Thoracic aorta (tissue), 2 donors: ENCODE results near the gene COPS7B. TPM values are rescaled to one million over a fixed set of nuclear protein-coding genes. Genes with fewer than 3 reads are reported as not detected.
A peak's percentile ranks its signal among the peaks of the same experiment; 100 is the strongest.

ENCODE experiments used
- ATAC-seq: fragments of 150-250 bp; one replicate; pipeline ENCODE4 v1.8.0; 2017; ENCODE audit warnings: low read depth; ENCODE audit not compliant: insufficient number of reproducible peaks, low FRiP score
- DNase-seq: peaks from one replicate; pipeline ENCODE4 v3.0.0-alpha.2; 2020; ENCODE audit warnings: low spot score
- H3K27ac ChIP-seq, 2 donors: fragments of 200-600 bp; sonication (generic); 1 replicate in 1 of 2; 2 replicates in 1 of 2; pipeline ENCODE4 v1.5.1; 2016; ENCODE audit warnings: mild to moderate bottlenecking in 2 of 2, moderate library complexity in 2 of 2
- H3K27me3 ChIP-seq: fragments of 200-600 bp; sonication (generic); replicated peaks from 2 replicates; pipeline ENCODE4 v1.6.0; 2016; ENCODE audit warnings: mild to moderate bottlenecking; ENCODE audit not compliant: insufficient read depth
- H3K36me3 ChIP-seq: fragments of 200-600 bp; sonication (generic); one replicate; pipeline ENCODE4 v1.5.1; 2016
- H3K4me1 ChIP-seq, 2 donors: fragments of 200-600 bp; sonication (generic); 1 replicate in 1 of 2; 2 replicates in 1 of 2; pipeline versions ENCODE4 v1.5.1 to v1.6.0; 2016; ENCODE audit warnings: low read depth in 2 of 2, mild to moderate bottlenecking in 1 of 2; ENCODE audit not compliant: control insufficient read depth in 1 of 2
- H3K4me3 ChIP-seq: fragments of 200-600 bp; sonication (generic); 2 replicates; pipeline ENCODE4 v1.5.1; 2016; ENCODE audit warnings: mild to moderate bottlenecking
- H3K9me3 ChIP-seq: fragments of 200-600 bp; sonication (generic); 2 replicates; pipeline ENCODE4 v1.5.1; 2016
- total RNA-seq, 2 donors: library from RNA; depleted of rRNA; stranded (reverse); fragments of >200 nt; gene quantifications; one replicate each; pipeline versions ENCODE4 v1.1.0 to v1.2.3, GENCODE V29; 2016
- TF ChIP-seq, protein P1 (sequence below): fragments of 200-600 bp; sonication (generic); IDR thresholded peaks from one replicate; pipeline ENCODE4 v1.5.1; 2019; ENCODE audit warnings: antibody characterized with exemption

The COPS7B gene
- total RNA-seq, 2 donors from 2014 or later = 25.5 to 25.7 TPM

DNA sequence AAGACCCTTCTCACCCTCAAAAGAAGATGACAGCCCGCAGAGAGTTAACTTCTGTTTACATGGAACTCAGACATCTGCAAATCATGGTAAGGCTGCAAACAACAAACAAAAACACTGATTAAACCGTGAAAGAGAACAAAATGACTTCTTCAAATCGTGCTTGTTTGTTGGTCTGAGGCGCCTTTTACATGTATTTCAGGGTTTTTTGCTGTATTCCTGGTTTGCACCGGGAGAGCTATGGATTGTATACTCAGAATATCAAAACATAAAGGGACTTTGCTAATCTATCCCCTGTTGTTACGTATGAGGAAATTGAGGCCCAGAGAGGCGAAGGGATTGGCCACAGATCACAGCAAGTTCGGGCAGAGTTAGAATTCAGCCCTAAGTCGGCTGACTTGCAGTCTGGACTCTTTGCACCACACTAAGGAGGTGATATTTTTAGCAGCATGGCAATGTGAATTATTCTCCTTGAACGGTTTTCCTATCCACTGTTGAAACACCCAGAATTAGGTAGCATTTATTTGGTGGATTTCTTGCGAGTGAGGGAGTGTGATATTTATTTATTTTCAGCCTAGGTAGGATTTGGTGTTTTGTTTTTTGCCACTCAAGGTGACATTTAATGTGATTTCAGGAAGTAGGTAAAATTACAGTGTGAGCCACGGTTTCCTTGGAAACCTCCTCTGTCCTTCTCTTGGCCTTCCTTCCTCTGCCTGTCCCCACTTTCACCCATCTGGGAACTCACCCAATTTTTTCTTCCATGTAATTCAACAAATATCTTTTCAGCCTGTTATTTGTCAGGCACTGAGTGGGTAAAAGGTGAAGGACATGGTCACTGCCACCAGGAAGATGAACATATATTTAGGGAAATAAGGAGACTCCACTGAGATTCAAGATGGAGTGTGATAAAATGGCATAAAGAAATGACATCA lies 4.2 kb upstream of the COPS7B start:
- Histone ChIP-seq H3K27ac (peak overlapping the region; percentile 52 to 84), H3K36me3 (no peaks in the 10 kb centered on the region), H3K9me3 (no peaks in the 10 kb centered on the region), H3K27me3 (no peaks in the 10 kb centered on the region), H3K4me1 (peaks cover 23 to 47% of the 10 kb centered on the region in 2 donors), H3K4me3 (peak overlapping the region; percentile 82)
- DNase-seq = no peak
- TF ChIP-seq, protein P1, sequence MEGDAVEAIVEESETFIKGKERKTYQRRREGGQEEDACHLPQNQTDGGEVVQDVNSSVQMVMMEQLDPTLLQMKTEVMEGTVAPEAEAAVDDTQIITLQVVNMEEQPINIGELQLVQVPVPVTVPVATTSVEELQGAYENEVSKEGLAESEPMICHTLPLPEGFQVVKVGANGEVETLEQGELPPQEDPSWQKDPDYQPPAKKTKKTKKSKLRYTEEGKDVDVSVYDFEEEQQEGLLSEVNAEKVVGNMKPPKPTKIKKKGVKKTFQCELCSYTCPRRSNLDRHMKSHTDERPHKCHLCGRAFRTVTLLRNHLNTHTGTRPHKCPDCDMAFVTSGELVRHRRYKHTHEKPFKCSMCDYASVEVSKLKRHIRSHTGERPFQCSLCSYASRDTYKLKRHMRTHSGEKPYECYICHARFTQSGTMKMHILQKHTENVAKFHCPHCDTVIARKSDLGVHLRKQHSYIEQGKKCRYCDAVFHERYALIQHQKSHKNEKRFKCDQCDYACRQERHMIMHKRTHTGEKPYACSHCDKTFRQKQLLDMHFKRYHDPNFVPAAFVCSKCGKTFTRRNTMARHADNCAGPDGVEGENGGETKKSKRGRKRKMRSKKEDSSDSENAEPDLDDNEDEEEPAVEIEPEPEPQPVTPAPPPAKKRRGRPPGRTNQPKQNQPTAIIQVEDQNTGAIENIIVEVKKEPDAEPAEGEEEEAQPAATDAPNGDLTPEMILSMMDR = no peak
- no peak for ATAC-seq

DNA sequence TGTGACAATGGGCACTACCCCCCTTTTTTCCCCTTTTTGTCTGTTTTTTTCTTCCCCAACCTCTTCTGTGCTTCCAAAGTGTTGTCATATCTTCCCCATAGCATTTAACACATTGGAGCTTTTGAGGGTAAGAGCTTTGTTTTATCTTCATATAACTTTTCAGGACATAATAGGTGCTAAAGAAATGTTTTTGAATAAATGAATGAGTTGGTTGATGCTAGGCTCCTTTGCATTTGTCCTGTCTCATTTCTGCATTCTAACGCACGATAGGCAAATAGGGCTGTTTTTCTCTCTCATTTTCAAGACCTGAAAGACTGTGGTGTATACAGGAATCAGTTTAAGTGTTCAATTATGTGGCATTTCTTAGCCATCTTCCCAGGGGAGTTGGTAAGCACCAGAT lies 832 bp upstream of the COPS7B start:
- Histone ChIP-seq H3K27me3 (no peaks in the 10 kb centered on the region), H3K9me3 (no peaks in the 10 kb centered on the region), H3K4me1 (peaks cover 22 to 48% of the 10 kb centered on the region in 2 donors), H3K27ac (no peak overlapping the region), H3K36me3 (no peaks in the 10 kb centered on the region), H3K4me3 (no peak overlapping the region)
- ATAC-seq (no peak), DNase-seq (no peak)
- TF ChIP-seq, protein P1 = no peak

DNA sequence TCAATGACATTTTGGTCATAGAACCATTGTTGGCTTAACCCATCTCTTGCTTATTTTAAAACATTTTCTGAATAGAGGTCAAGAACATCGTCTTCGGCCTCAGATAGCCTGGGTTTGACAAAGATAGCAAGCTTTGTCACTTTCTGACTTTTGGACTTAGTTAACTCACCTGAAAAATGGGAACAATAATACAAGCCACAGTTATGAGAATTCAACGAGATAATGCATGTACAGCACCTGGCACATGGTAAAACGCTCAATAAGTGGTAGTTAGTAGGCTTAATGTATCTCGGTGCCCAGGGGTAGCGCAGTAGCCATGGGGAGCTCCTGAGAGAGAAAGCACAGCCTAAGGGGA lies 446 bp upstream of the COPS7B start:
- no peaks in the 10 kb centered on the region for H3K36me3 ChIP-seq
- DNase-seq (no peak), ATAC-seq (no peak)
- H3K4me1 ChIP-seq = peaks cover 21 to 46% of the 10 kb centered on the region in 2 donors
- H3K27me3 ChIP-seq = no peaks in the 10 kb centered on the region
- no peaks in the 10 kb centered on the region for H3K9me3 ChIP-seq
- peak overlapping the region; percentile 89 for H3K4me3 ChIP-seq
- TF ChIP-seq, protein P1 = no peak
- H3K27ac ChIP-seq = peak overlapping the region in 1 of 2 donors; percentile 43

DNA sequence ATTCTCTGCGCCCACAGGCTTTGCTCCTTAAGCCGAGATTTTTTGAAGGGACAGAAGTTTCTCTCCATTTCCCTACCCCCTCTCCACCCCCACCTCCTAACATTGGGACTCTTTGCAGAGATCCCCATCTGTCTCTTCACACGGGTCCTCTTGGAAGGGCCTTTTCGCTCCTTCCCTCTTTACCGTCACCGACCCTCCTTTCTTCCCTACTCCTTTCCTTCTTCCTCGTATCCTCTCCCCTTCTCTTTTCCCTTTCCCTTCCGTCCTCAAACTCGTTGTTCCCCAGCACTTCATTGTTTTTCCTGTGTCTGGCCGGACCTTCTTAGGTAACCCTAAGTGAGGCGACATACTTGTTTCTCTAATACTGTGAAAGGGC lies 660 bp downstream of the COPS7B start:
- Histone ChIP-seq H3K36me3 (no peaks in the 10 kb centered on the region), H3K4me1 (peaks cover 21 to 46% of the 10 kb centered on the region in 2 donors), H3K27me3 (no peaks in the 10 kb centered on the region), H3K27ac (peak overlapping the region in 1 of 2 donors; percentile 43), H3K9me3 (no peaks in the 10 kb centered on the region), H3K4me3 (peak overlapping the region; percentile 89)
- no peak for DNase-seq
- TF ChIP-seq, protein P1 = no peak
- no peak for ATAC-seq

GRCh38 chr2:231791107-231791506 lies 4.9 kb downstream of the COPS7B start:
- Histone ChIP-seq H3K36me3 (peaks cover 7% of the 10 kb centered on the region), H3K4me1 (peaks cover 7 to 15% of the 10 kb centered on the region in 2 donors), H3K4me3 (no peak overlapping the region), H3K9me3 (no peaks in the 10 kb centered on the region), H3K27ac (no peak overlapping the region), H3K27me3 (no peaks in the 10 kb centered on the region)
- TF ChIP-seq, protein P1 = no peak
- ATAC-seq (no peak), DNase-seq (no peak)
